UCSD-AML1 (cell line): ENCODE results near the gene CSF1.

Experiments
- DNase-seq: peaks from one replicate; lab custom pipeline; 2025; ENCODE audit not compliant: unreplicated experiment; lab: John Stamatoyannopoulos, UW

The CSF1 gene

GRCh38 chr1:109882288-109883245, 28.1 kb upstream of the CSF1 start:
- no peak for DNase-seq

GRCh38 chr1:109883248-109883955, 27.2 kb upstream of the CSF1 start:
- no peak for DNase-seq

DNA sequence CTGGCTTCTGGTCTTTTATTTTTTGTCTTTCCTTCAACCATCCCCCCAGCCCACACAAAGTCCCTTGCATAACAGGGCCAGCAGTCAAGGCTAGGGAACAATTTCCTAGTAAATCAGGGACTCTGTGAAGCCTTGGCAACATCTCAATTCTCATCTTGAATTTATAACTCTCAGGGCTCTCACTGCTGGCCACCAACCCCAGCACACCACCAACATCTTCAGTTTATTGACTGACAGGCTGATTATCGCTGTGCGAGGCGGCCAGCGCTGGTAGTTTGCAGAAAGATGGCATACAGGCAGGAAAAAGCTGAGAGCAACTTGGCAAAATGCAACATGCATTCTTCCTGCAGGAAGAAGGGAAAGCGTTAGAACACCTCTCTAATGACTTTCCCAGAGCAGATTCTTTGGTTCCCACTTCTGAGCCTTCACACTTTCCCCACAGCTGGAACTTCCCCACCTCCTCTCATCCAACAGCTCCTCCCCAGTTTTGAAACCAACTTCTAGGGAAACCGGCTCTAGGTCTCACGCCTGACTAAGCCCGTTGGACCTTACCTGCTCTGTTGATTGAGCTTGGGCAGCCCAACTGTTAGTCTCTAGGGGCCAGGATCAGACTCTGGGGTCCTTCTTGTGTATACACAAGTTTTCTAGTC, 26.3 kb upstream of the CSF1 start:
- no peak for DNase-seq

- DNase-seq: no peak
Observed at GRCh38 chr1:109885589-109885988, 25.1 kb upstream of the CSF1 start.

DNA sequence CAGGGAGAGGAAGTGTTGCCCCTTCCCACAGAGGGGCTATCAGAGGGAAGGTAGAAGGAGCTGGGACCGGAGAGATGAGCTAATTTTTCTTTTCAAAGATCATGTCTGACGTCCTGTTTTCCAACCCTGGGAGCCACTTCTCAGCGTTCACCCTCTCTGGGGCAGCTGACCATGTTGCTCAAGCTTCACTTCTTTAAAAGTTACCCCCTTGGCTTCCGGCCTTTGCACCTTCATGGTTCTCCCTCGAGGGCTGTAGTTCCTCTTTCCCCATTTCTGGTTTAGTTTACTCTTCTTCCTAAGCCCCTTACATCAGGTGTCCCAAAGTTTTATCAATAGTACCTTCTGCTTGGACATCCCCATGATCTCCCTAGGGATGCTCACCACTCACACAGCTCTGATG, 23.8 kb upstream of the CSF1 start:
- no peak for DNase-seq

DNA sequence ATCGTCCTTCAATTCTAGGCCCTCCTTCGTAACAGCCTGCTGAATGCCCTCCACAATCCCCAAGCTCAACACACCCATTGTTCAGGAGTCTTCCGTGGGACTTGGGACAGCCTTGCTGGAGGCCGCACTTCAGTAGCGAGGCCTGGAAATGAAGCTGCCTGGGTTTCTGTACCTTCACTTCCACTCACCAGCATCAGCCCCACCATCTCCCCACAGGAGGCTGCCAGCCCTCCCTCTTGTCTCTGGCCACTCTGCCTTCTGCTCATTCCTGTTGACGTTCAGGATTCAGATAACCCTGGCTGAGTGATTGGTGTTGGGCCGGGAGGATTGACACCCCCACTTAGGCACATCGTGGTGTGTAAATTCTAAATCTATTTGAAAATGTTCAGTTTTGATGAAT, 23.4 kb upstream of the CSF1 start:
- DNase-seq: no peak

- DNase-seq: no peak
Observed at GRCh38 chr1:109887884-109888283, 22.8 kb upstream of the CSF1 start.

GRCh38 chr1:109889094-109889493, 21.6 kb upstream of the CSF1 start:
- DNase-seq: no peak

DNA sequence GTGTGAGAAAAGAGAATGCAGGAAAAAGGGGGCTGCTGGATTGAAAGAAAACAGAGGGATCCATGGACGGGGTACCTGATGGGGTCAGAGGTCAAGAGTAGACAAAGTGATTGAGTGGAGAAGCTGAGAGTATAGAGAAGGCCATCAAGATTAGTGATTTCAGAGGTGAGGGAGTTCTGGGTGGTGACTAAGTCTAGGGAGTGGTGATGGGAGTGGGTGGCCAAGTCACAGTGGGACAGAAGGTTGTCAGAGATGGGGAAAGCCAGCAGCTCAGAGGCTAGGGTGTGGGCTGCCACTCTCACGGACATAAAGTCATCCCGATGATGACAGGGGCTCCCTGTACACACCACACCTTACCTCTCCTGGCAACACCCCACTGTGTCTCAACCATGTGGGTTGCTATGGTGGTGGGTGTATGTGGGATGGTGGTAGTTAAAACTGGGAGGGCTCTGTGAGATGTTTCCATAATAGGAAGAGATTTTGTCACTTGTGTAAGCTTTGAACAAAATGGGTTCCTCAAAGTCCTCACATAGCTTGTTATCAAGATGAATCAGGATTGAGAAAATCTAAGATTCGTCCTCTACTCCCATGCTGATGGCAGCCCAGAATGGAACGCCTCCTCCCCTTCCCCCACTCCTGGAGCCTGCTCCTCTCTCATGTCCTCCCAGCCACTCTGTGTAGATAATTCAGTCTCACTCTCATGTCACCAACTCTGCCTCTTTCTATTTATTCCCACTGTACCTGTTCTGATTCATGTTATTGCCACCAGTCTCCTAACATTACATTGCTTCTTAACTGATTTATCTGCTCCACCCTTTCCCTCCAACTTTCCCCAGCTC, 20.3 kb upstream of the CSF1 start:
- no peak for DNase-seq

DNA sequence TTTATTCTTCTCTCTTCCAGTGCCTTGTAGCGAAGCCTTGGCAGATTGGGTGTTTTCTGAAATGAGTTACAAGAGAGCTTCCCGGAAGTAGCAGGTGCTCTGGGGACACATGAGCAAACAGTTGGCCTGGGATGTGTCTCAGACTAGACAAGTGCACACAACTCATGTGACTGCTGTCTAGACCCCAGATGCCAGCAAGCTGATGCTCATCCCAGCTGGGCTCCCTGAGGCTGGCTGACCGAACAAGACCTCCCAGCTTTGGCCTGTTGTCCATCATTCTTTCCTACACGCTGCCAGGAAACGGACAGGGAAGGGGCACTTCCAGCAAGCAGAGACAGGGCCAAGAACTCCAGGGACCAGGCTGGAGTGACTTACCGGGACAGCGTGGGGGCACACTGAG, 18.7 kb upstream of the CSF1 start:
- no peak for DNase-seq

DNA sequence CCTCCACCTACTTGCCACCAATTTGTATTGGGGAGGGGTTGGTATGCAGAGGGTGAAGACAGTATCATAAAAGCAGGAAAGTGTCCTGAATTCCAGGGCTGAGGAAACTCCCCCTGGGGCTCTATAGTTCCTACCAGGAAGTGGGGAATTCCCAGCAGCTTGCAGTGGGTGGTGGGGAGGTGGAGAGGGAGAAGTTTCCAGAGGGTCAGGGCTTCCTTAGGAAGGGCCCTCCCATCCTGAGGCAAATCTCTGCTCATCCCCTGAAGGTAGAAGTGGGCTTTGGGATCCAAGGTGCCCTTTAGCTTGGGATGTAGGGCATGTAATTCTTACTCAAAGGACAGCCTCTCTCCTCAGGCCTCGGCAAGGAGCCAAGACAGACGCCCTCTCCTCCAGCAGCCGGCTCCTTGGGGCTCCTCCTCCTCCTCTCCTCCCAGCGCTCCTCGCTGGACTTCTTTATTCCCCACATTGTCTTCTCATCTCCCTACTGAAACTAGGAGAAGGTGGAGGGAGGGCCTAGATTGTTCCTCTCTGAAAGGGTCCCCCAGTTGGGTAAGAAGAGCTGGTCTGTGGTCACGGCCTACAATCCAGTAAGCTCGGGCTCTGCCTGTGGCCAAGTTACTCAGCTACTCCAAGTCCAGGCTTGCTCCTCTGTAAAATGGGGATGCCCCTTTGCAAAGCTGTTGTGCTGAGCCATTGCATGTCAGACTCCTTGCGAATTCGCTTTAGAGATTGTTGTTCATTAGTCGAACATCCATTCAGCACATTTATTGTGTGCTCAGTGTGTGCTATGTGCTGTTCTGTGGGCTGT, 17.9 kb upstream of the CSF1 start:
- DNase-seq: no peak

GRCh38 chr1:109893532-109894171, 17.0 kb upstream of the CSF1 start:
- DNase-seq: no peak

- no peak for DNase-seq
Observed at GRCh38 chr1:109894823-109895719, 15.6 kb upstream of the CSF1 start.

GRCh38 chr1:109895720-109896504, 14.7 kb upstream of the CSF1 start:
- peak; percentile 74 for DNase-seq

- no peak for DNase-seq
Observed at GRCh38 chr1:109896681-109897080, 14.0 kb upstream of the CSF1 start.

DNA sequence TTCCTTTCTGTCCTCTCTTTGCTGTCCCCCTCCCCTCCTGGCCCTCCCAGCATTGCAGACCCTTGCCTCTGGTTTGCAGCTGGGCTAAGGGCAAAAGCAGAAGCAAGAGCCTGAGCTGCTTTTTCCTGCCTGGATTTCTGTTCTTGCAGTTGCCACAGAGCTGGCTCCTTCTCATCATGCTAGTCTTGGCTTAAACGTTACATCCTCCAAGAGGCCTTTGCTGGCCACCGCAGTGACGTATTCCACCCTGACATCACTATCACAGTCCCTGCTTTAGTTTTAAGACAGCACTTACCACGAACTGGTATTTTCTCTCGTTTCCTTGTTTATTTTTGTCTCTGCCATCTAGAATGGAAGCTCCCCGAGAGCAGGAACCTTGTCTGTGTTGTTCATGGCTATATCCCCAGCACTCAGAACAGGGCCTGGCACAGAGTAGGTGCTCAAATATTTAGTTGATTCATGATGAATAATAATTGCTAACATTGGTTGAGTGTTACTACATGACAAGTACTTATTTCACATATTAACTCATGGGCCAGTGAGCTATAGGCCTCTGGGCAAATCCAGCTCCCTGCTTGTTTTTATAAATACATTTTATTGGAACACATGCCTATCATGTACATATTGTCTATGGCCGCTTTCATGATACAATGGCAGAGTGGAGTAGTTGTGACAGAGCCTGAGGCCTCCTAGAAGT, 13.2 kb upstream of the CSF1 start:
- DNase-seq: no peak

GRCh38 chr1:109898842-109899241, 11.8 kb upstream of the CSF1 start:
- no peak for DNase-seq
